Activated CD4-positive, alpha-beta T cell treated with anti-CD3 and anti-CD28 coated beads, Interleukin-2, Interleukin-6, amounts not matched to agents 100 ng/mL and 50 ng/mL, durations not matched to agents 16 hours and 8 hours (primary cell): ENCODE measurements around the gene GNB1L.
"Not testable (repeated sequence)": the region's sequence is repeated elsewhere in the genome, so short reads cannot be mapped to it uniquely, and the experiment has no call there.

ENCODE experiments used
- DNase-seq: peaks from one replicate; pipeline ENCODE4 v3.0.0-alpha.2; 2020

GNB1L gene

DNA sequence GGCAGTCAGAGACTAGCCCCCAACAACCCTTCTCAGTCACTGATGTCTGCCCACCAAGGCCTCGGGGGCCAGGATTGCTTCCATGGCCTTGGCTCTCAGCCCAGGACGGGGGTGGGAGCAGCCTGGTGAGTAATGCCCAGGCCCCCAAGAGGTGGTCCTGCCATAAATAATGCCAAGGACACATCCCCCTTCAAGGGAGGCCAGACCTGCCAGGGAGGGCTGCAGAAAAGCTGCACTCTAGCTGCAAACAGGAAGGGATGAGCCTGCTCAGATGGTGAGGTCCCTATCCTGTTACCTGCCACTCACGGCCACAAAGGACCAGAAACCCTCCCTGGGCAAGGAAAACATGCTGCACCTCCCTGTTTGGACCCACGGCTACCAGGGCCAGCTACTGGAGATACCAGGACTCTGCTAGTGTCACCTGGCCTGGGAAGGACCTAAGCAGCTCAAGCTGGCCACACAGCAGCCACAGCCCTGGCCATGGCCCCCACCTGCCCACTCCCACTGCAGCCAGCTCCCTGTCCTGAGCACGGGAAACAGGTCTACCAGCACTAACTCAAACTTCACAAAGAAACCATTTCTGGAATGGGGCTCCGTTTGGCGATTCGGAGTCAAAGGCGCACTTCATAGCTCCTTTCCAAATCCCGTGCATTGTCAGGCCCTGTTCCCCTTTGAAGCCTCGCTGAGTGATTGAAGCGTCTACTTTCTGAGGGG, 12.1 kb downstream of the GNB1L start:
- DNase-seq: no peak

DNA sequence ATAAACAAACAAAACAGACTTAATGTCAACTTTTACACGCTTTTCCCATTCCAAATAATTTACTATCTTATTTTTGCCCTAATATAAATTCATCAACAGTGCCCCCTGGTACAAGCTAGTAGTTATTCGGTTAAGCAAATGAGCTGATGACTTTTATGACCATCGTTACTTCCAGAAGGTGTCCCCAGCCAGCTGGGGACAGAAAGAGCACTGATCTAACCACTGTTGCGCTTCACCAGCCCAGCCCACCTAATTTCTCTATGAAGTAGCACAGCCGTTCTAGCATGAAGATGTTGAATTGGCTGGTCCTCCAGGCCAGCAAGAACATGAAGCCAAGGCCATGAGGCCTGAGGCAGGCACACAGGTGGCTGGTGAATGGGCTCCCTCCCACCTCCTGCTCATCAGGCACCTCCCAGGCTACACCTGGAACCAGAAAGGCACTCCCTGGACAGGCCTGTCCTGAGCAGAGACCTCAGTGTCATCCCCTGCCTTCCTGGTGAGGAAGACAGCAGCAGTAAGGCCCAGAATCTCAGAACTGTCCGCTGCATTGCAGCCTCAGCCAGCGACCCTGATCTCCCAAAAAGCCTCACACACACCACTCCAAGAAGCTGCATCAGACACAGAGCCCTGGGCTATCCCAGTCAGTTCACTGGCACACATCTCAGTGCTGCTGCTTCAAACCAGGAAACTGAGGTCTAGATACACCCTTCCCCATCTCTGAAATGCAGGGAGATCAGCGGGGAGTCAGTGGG, 12.9 kb downstream of the GNB1L start:
- DNase-seq: no peak

DNA sequence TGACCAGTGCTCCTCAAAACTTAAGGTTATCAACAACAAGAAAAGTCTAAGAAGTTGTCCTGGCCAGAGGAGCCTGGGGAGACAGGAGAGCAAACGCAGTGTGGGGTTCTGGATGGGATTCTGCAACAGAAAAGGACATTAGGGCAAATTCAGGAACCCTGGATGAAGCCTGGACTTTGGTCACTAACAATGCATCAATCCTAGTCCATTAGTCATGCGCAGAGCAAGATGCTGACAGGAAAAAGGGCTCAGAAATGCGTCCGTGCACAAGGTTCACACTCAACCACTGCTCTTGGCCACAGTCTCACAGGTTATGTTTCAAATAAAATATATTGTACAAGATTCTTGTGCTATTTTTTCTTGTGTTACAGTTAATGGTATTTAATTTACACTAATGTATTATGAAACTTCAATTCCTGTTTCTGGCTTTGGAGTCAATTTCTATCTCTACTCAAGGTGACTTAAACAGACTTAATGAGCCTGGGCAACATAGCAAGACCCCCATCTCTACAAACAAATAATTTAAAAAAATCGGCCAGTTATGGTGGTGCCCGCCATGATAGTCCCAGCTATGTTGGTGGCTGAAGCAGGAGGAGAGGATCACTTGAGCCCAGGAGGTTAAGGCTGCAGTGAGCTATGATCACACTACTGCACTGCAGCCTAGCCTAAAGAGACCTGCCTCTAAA, 13.6 kb downstream of the GNB1L start:
- DNase-seq: no peak

GRCh38 chr22:19840059-19840458, 14.6 kb downstream of the GNB1L start:
- no peak for DNase-seq

DNA sequence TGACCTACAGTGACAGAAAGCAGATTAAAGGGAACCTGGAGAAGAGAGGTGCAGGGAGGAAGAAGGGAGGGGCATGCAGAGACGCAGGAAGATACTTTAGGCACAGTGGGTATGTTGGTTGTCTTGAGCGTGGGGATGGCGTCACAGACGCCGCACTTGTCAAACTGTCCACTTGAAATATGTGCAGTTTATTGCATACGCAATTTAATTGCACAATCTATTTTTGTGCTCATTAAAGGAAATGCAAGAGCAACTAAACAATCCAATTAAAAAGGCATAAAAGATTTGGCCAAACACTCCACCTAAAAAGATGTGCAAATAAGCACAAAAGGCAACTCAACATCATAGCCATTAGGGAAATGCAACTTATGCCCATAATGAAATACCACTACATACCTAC, 16.8 kb downstream of the GNB1L start:
- DNase-seq: no peak

DNA sequence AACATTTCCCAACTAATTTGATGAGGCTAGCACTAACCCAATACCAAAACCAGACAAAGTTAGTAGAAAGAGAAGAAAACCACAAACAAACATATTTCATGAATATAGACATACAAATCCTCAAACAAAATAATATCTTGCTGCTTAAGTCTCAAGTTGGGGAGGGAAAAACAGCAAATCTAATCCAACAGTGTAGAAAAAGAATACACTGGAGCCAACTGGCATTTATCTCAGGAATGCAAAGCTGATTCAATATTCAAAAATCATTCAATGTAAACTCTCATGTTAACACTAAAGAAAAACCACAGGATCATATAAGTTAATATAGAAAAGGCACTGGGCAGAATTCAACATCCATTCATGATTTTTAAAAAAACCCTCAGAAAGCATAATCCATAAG, 18.2 kb downstream of the GNB1L start:
- no peak for DNase-seq

DNA sequence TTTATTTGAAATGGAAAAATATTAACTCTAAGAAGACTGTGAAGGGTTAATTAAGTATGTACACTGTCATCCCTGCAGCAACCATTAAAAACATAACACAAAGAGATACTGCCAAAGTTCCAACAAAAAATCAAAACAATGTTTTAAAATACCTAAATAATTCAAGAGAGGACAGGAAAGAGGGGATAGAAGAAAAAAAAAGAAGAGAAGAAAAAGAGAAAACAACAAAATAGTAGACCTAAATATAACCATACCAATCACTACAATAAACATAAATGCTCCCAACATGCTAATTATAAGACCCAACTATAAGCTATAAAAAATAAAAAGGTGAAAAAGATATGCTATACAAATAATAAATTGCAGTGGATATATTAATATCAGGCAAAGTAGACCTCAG, 20.1 kb downstream of the GNB1L start:
- no peak for DNase-seq

- not testable (repeated sequence) for DNase-seq
These were observed 21.3 kb downstream of the GNB1L start for GRCh38 chr22:19833327-19833726.

GRCh38 chr22:19832476-19833108, 22.1 kb downstream of the GNB1L start:
- no peak for DNase-seq

GRCh38 chr22:19831979-19832378, 22.7 kb downstream of the GNB1L start:
- not testable (repeated sequence) for DNase-seq

GRCh38 chr22:19831016-19831415, 23.7 kb downstream of the GNB1L start:
- DNase-seq: no peak

DNA sequence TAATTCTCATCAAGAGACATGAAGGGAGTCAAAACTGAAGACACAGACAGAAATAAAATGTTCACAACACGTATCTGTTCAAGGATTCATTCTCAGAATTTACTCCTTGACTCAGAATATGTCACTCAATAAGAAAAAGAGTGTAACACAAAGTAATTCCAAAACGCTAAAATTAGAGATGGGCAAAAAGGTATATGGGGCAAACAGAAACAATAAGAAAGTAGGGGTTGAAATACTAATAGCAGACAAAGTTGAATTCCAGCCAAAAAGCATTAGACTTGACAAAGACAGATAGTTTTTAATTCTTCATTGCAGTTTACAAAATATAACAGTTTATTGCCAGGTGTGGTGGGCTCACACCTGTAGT, 26.7 kb downstream of the GNB1L start:
- DNase-seq: no peak

- no peak for DNase-seq
These were observed 27.2 kb downstream of the GNB1L start for GRCh38 chr22:19827341-19828034.

DNA sequence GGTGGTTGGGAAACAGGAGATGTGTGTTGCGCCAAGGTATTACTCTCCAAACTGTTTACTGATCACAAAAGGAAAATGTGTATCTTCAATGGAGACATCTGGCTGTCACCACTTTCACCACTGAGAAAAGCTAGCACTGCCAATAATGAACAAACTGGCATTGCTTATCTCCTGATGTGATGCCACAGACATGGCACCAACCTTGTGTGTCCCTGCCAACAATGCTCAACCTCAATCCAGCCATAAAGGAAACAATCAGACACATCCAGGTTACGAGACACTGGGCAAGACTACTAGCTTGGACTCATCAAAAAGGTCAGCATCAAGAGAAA, 28.1 kb downstream of the GNB1L start:
- DNase-seq: no peak

DNA sequence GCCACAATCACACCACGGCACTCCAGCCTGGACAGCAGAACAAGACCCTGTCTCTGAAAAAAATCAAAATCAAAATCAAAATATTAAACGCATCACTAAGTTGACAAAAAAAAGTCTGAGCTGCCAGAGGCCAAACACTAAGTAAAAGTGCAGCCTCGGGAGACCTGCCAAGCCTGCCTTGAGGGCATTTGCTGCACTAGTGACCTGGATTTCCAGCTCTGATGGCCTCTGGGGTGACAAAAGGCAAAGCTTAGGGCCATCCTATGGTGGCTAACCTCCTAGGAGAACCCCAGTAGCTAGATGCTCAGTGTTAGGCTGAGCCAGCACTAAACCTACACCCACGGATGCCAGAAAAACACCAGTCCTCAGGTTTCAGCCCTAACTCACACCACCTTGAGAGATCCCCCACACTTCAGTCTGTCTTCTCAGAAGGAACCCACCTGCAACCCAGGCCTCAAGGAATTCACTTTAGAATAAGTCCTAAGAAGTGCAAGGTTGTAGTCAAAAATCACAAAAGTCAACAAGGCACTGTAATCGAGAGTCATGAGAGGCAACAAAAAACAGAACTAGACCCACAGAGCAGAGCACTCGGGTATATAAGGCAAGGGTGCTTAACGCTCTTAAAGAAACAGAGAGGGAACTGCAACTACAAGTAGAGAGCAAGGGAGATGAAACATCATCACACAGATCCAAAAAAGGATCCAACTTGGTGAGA, 28.6 kb downstream of the GNB1L start:
- no peak for DNase-seq

GRCh38 chr22:19824926-19825339, 29.7 kb downstream of the GNB1L start:
- DNase-seq: no peak

GRCh38 chr22:19824212-19824925, 30.3 kb downstream of the GNB1L start:
- DNase-seq: no peak

- DNase-seq: no peak
These were observed 30.8 kb downstream of the GNB1L start for GRCh38 chr22:19823902-19824211.

DNA sequence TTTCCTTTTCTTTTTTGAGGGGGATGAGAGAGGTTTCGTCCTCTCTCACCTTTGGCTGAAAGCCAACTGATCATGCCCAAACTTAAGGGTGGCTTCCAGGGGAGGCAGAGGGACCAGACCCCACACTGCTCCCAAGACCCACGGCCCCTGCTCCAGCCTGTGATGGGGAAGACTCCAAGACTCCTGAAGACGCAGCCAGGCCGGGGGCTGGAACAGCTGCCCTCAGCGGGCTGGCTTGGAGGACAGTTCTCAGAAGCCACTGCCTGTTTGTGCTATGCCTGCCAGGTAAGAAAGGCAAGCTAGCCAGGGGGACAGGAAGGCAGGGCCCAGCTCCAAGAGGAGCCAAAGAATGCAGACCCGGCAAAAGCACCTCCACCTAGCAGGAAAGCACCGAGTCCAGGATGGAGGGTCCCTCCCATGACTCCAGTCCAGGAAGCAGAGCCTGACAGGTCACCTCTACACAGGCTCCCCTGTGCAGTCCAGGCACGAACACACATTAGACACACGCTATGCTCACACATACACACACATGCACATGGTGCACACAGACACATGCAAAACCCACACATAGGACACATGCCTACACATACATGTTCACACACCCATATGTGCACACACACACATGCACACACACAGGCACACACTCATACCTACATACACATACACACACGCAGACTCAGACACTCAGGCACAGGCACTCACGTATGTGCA, 31.3 kb downstream of the GNB1L start:
- DNase-seq: no peak

- no peak for DNase-seq
These were observed 32.2 kb downstream of the GNB1L start for GRCh38 chr22:19822301-19823117.
